ENCODE data around the gene GLG1. TPM values are rescaled to one million over a fixed set of nuclear protein-coding genes. Genes with fewer than 3 reads are reported as not detected.
"Not testable (repeated sequence)": the region's sequence is repeated elsewhere in the genome, so short reads cannot be mapped to it uniquely, and the experiment has no call there.

Gene GLG1
- total RNA-seq, 3 donors from 2014 or later, result 116 to 197 (median 123) TPM

DNA sequence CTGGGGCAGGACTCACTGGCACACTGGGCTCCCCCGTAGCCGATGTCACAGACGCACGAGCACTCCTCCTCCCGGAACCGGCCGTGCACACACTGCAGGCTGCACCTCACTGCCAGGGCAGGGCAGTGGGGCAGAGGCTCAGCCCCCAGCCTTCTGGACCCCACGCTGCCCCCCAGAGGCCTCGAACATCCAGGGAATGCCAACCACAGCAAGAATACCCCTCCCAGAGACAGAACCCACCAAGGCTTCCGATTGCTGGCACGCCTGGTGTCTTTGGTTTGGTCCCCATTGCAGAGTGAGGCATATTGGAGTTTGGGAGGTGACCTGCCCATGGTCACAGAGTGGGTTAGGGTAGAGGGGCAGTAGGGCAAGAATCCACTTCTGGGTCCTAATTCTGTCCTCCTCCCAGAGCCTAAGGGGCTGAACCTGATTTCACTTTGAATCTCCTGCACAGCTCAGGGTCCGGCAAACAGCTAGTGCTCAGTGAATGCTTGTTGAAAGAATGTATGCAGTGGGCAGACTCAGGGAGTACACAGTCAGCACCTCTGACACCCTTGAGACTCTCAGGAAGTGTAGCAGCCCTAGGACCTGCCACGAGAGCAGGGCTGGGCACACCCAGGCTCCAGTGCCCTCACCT lies 194.7 kb downstream of the GLG1 start:
- H3K27ac ChIP-seq; H3K27me3 ChIP-seq; H3K4me3 ChIP-seq; intact Hi-C loops (cut with DNase I; ENCODE audit: low total_unique reads); H3K9me3 ChIP-seq; DNase-seq (ENCODE audit: low spot score in 2 of 2); H3K4me1 ChIP-seq; H3K36me3 ChIP-seq: not testable (repeated sequence)

DNA sequence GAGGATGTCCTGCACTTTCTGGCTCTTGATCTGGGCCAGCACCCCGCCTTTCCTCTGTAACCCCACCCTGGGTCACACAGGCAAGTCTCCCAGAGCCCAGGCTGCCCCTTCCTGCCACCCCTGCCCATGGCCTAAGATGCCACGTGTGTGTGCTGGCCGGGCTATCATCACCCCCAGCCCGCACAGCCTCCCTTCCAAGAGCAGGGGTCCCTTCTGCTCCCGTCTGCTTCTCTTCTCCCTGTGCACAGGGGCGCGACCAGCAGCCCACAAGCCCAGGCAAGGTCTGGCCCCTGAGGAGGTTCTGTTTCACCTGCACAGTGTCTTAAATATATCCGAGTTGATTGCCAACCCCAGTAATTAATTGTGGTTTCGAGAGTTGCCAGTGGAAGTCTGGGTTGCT lies 195.9 kb downstream of the GLG1 start:
- H3K27ac ChIP-seq; H3K4me3 ChIP-seq; H3K9me3 ChIP-seq; intact Hi-C loops (cut with DNase I; ENCODE audit: low total_unique reads); H3K4me1 ChIP-seq; H3K27me3 ChIP-seq; DNase-seq (ENCODE audit: low spot score in 2 of 2); H3K36me3 ChIP-seq: not testable (repeated sequence)

DNA sequence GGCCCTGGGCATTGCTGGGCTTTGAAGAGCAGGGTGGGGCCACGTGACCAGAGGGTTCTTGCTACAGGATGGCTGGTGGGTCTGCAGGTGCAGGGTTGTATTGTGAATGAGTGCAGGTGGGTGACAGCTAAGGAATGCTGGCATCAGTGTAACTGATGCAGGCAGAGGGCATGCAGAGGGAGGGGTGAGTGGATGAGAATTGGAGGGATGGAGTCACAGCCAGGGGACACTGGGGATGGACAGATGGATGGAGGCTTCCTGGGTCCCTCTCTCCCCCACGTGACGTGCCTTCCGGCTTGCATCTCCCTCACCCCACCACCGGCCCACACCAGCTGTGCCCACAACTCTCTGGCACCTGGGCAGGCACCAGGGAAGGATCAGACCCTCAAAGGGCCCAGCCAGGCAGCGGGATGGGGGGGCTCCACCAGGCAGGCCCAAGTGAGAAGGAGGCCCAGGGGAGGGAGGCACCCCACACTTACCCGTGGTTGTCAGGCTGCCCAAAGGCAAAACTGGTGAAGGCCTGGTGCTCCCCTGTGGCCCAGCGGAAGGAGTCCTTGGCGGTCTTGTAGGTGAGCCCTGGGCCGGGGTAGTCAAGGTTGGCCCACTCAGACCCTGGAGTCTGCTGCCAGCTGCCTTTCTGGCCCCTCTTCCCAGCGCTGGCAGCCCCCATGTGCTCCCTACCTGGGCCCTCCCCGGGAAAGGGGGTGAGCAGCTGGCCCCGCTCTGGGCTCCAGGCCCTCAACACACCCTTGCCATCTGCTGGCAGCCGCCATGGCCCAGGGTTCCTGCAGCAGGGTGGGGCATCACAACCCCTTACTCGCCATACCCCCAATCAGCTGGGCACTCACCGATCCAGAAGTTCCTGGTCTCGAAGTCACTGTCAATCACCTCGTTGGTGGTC lies 196.6 kb downstream of the GLG1 start:
- H3K4me1 ChIP-seq; H3K36me3 ChIP-seq; H3K27me3 ChIP-seq; intact Hi-C loops (cut with DNase I; ENCODE audit: low total_unique reads); H3K4me3 ChIP-seq; H3K27ac ChIP-seq; DNase-seq (ENCODE audit: low spot score in 2 of 2); H3K9me3 ChIP-seq: not testable (repeated sequence)

DNA sequence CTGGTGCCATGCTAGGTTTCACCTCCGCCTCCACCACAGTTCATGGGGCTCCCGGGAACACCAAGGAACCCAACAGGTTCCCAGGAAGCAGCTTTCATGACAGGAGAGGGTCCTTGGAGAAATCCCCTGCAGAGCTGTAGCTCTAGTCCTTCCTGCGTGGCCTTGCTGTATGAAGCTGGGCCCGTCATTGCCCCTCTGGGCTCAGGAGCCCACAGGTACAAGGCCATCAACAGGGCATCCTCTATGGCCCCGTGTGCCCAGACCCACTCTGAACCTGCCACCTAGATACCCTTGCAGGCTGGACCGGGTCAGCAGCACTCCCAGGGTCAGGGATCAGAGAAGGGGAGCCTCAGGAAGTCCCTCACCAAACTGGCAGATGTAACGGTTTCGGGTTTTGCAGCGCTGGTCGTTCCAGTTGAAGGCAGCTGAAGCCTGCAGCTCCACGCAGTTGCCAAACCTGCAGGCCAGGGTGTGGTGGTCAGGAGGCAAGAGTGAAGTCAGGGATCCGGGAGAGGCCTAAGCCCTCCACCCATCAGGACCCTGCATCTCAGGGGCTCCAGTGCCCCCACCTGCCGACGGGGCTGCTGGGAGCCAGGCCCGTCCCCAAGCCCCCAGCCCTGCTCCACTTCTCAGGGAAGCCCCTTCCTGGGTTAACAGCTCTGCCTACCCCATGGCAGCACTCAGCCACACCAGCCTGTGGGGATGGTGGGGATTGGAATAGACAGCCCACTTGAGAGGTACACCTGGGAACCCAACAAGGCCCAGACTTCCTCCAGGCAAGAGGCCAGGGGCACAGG lies 197.5 kb downstream of the GLG1 start:
- DNase-seq (ENCODE audit: low spot score in 2 of 2); intact Hi-C loops (cut with DNase I; ENCODE audit: low total_unique reads); H3K27ac ChIP-seq; H3K36me3 ChIP-seq; H3K4me3 ChIP-seq; H3K9me3 ChIP-seq; H3K4me1 ChIP-seq; H3K27me3 ChIP-seq: not testable (repeated sequence)

DNA sequence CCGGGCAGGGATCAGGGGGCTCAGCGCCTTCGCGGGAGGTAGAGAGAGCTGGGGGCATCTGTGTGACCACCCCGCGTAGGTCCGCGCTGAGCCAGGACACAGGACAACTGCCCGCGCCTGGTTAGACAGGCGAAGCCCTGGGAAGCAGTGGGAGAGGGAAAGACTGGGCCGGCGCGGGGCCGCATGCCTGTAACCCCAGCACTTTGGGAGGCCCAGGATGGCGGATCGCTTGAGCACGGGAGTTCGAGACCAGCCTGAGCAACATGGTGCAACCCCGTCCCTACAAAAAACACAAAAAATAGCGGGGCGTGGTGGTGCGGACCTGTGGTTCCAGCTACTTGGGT lies 199.6 kb downstream of the GLG1 start:
- peak overlapping the region; percentile 42 to 70 (median 50) for H3K4me3 ChIP-seq
- H3K27me3 ChIP-seq; H3K4me1 ChIP-seq; DNase-seq (ENCODE audit: low spot score in 2 of 2); intact Hi-C loops (cut with DNase I; ENCODE audit: low total_unique reads); H3K9me3 ChIP-seq; H3K36me3 ChIP-seq: not testable (repeated sequence)
- peak overlapping the region; percentile 77 to 93 for H3K27ac ChIP-seq

DNA sequence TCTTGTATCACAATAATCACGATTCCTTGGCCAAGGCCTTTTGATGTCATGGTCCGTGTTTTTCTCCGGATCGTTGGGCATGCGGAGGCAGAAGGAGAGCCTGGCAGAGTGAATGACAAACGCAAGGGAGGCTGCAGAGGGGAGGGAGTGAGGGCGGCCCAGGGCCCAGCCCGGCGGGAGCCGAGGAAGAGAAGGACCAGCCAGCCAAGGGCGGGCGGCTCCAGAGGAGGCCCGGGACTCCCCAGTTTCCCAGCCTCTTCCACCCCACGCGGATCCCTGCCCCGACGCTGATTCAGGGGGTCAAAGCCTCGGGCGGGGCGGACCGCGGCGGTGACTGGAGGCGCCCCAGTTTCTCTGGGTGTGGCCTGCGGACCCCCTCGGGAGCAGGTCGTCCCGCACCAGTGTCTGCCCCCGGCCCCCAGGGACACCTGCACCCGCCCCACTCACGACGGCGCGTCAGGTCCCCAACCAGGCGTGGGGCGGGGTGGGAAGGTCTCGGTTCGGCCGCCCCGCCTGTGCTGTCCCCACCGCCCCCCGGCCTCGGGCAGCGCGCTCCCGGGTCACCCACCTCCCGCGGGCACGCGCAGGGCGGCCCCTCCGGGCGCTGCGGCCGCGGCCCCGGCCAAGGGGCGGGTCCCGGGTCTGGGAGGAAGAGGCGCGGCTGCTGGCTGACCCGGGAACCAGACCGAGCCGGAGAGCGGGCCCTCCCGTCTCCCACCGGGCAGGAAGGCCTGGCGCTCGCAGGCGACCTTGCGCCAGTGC lies 200.1 kb downstream of the GLG1 start:
- H3K27me3 ChIP-seq; intact Hi-C loops (cut with DNase I; ENCODE audit: low total_unique reads); H3K36me3 ChIP-seq; H3K4me1 ChIP-seq; DNase-seq (ENCODE audit: low spot score in 2 of 2); H3K9me3 ChIP-seq: not testable (repeated sequence)
- peak overlapping the region; percentile 42 to 70 (median 50) for H3K4me3 ChIP-seq
- H3K27ac ChIP-seq, result peak overlapping the region; percentile 77 to 93

DNA sequence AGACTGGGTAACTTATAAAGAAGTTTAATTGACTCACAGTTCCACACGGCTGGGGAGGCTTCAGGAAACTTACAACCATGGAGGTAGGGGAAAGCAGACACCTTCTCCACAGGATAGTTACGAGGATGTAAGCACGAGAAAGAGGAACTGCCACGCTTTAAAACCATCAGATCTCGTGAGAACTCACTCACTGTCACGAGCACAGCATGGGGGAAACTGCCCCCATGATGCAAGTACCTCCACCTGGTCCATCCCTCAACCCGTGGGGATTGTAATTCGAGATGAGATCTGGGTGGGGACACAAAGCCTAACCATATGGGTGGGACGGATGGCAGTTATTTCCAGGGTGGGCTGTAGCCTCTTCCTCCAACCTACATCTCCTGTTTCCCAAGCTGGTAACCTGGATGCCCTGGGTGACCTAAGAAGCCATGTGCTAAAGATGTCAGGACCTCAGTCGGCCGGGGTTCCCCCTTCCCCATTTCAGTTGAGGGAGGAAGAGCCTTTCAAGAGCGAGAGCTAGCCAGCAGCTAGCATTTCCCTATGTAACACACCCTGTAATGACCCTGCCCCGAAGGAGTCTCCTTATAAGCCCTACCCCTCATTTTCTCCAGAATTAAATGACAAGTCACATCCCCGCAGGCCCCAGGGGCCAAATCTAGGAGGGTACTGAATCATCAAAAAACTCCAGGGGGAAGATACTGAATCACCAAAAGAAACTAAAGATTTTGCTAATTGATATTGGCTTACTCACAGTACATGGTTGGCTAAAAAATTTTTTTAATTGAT lies 202.6 kb downstream of the GLG1 start:
- not testable (repeated sequence) for H3K4me1 ChIP-seq

DNA sequence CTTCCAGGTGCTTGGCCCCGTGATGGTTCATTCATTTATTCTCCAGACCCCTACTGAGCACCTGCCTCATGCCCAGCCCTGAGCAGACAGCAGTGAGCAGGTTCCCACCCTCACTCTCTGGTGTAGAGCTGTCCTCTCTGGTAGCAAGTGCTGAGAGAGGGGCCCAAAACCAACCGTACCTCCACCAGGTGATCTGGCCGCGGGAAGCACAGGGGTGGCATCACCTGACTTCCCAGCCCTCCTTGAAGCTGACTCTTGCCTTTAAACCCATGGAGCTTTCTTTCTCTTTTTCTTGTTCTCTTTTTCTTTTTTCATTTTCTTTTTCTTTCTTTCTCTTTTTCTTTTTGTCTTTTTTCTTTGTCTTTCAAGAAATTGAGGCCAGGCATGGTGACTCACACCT lies 206.7 kb downstream of the GLG1 start:
- H3K27ac ChIP-seq; H3K9me3 ChIP-seq; H3K27me3 ChIP-seq; H3K4me3 ChIP-seq; intact Hi-C loops (cut with DNase I; ENCODE audit: low total_unique reads); H3K36me3 ChIP-seq; DNase-seq (ENCODE audit: low spot score in 2 of 2); H3K4me1 ChIP-seq: not testable (repeated sequence)

More for the DNA sequence above, 202.6 kb downstream of the GLG1 start:
- H3K27me3 ChIP-seq; intact Hi-C loops (cut with DNase I; ENCODE audit: low total_unique reads); H3K27ac ChIP-seq; H3K9me3 ChIP-seq; H3K4me3 ChIP-seq; DNase-seq (ENCODE audit: low spot score in 2 of 2); H3K36me3 ChIP-seq: not testable (repeated sequence)

DNA sequence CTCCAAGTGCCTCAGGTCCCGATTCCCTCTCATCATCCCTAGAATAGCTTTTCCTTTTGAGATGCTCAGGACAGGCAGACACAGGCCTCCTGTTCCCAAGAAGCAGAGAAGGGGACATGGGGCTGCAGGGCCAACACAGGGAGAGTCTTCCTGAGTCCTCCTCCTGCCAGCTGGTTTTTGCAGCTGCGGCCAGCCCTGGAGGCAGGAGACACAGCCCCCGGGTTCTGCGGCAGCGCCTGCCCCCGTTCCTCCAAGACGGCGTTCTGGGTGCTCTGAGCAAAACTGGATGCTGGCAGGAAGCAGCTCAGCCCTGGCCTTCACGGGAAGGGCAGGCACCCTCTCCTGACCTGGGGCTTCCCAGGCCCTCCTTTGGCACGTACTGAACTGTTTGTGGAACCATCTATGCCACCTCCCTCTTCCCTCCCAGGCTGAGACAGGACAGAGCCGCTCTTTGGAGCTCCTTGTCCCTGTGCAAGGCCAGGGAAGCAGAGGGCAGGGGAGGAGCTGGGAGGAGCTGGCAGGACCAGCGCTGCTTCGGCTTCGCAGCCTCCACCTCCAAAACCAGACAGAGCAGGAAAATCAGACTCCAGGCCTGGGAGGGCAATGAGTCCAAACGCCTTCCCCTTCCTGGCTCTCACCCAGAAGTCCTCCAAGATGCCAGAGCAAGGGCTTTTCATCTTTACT lies 208.6 kb downstream of the GLG1 start:
- H3K4me1 ChIP-seq; H3K4me3 ChIP-seq; DNase-seq (ENCODE audit: low spot score in 2 of 2); H3K27me3 ChIP-seq; H3K9me3 ChIP-seq; intact Hi-C loops (cut with DNase I; ENCODE audit: low total_unique reads); H3K36me3 ChIP-seq: not testable (repeated sequence)
- H3K27ac ChIP-seq, result peak overlapping the region in 1 of 2 donors; percentile 68

Data from breast epithelium (tissue), 4 donors.